ENCODE data around the gene REEP5.

REEP5 gene

GRCh38 chr5:112929336-112930081 is 7.5 kb upstream of the REEP5 start:
- no peaks in the 10 kb centered on the region for H3K27me3 ChIP-seq (replicated peaks; ENCODE audit: control insufficient read depth, insufficient read depth, low read length)
- no peak overlapping the region for H3K9ac ChIP-seq (ENCODE audit: low read length)
- no peaks in the 10 kb centered on the region for H3K36me3 ChIP-seq (ENCODE audit: control insufficient read depth, insufficient read depth, low read length, severe bottlenecking)
- no peak overlapping the region for H3K4me3 ChIP-seq (ENCODE audit: low read length)
- peaks cover 9% of the 10 kb centered on the region for H3K4me1 ChIP-seq (ENCODE audit: control insufficient read depth, insufficient read depth, low read length)
- H3K9me3 ChIP-seq (ENCODE audit: control insufficient read depth, low read length): no peaks in the 10 kb centered on the region
- no peak for DNase-seq (ENCODE audit: low read depth)

GRCh38 chr5:112923988-112924387 is 2.0 kb upstream of the REEP5 start:
- Histone ChIP-seq H3K9me3 (ENCODE audit: control insufficient read depth, low read length) (no peaks in the 10 kb centered on the region), H3K36me3 (ENCODE audit: control insufficient read depth, insufficient read depth, low read length, severe bottlenecking) (peaks cover 11% of the 10 kb centered on the region), H3K27me3 (replicated peaks; ENCODE audit: control insufficient read depth, insufficient read depth, low read length) (no peaks in the 10 kb centered on the region), H3K4me1 (ENCODE audit: control insufficient read depth, insufficient read depth, low read length) (peaks cover 17% of the 10 kb centered on the region), H3K9ac (ENCODE audit: low read length) (no peak overlapping the region), H3K4me3 (ENCODE audit: low read length) (no peak overlapping the region)
- DNase-seq (ENCODE audit: low read depth): no peak

DNA sequence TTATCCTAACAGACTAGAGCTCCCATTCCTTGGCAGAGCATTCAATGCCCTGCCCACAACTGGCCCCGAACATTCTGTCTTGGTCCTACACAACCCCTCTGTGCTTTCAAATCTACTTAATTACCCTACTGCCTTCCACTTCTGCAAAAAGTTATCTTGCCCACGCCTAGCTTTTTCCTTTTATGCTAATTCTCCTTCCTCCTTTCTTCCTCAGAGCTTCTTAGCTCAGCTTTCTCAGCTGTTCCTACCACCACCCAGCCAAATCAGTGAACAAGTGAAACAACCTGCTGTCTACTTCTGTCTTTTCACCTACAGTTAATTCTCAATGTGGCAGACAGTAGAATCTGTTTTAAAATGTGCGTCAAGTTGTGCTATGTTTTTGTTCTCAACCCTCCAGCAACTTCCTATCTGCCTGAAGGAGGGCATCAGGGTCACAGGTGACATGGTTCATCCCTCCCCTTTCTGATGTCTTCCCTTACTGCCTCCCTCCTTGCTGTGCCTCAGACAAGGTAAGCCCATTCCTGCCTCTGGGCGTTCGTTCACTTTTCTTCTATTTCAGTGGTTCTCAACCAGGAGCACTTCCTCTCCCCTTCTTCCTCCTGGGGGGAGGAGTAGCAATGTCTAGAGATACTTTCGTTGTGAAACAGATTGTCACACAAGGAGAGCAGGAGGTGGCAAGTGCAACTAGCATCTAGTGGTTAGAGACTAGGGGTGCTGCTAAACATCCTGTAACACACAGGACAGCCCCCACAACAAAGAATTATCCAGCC is 1.3 kb upstream of the REEP5 start:
- Histone ChIP-seq H3K9me3 (ENCODE audit: control insufficient read depth, low read length) (no peaks in the 10 kb centered on the region), H3K27me3 (replicated peaks; ENCODE audit: control insufficient read depth, insufficient read depth, low read length) (no peaks in the 10 kb centered on the region), H3K4me1 (ENCODE audit: control insufficient read depth, insufficient read depth, low read length) (peaks cover 21% of the 10 kb centered on the region), H3K9ac (ENCODE audit: low read length) (no peak overlapping the region), H3K36me3 (ENCODE audit: control insufficient read depth, insufficient read depth, low read length, severe bottlenecking) (peaks cover 17% of the 10 kb centered on the region), H3K4me3 (ENCODE audit: low read length) (peak overlapping the region; percentile 92)
- DNase-seq (ENCODE audit: low read depth): no peak

DNA sequence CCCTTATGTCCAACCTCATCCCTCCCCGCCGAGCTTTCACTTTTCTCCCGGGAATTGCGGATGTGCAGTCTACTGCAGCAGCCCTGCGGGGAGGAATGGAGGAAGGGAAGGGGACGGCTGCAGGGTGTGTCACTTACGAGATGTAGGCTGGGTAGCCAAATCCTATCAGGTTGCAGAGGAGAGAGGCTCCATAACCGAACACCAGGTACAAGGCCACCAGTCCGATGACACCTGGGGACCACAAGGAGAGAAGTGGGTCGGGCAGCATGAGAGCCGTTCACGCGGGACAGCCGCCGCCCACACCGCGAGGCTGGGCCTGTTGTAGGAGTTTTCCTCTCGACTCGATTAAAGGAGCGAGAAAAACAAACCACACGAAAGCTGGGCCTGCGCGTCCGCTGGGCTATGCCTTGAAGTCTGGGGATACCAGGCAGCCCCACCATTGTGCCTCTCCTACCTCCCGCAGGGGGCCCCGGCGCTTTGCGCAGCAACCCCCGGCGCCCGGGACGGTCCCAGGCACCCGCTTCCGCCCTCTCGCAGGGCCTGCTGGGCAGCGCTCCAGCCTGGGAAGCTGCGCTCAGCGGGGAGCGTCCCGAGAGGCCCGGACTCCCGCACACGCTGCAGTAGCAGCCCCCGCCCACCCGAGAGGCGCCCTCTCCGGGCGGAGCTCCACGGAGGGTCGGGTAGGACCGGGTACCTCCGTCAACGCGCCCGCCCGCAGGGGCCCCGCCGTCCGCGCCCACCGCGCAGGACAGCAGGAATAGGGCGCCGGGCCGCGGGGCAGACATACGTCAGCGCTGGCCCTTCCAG is 798 bp downstream of the REEP5 start:
- peak; percentile 88 for DNase-seq (ENCODE audit: low read depth)
- Histone ChIP-seq H3K36me3 (ENCODE audit: control insufficient read depth, insufficient read depth, low read length, severe bottlenecking) (peaks cover 38% of the 10 kb centered on the region), H3K4me3 (ENCODE audit: low read length) (peak overlapping the region; percentile 92), H3K9me3 (ENCODE audit: control insufficient read depth, low read length) (no peaks in the 10 kb centered on the region), H3K27me3 (replicated peaks; ENCODE audit: control insufficient read depth, insufficient read depth, low read length) (no peaks in the 10 kb centered on the region), H3K9ac (ENCODE audit: low read length) (peak overlapping the region; percentile 99), H3K4me1 (ENCODE audit: control insufficient read depth, insufficient read depth, low read length) (peaks cover 28% of the 10 kb centered on the region)

DNA sequence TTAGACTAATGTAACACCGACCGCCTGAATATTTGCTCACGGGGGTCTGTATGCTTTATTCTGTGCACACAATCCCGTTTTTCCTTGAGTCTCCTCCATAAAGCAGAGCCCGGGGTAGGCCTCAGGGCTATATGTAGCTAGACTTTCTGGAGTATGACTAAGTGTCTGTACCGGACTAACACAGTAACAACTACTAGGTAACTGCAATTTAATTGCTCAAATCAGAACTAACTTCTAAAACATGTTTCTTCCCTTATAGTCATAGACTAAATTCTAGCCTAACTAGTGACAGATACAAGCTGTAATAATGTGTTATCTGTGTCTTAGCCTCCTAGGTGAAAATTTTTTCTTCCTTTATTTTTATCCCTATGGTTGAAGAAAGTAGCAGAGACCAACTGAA is 2.1 kb downstream of the REEP5 start:
- peaks cover 46% of the 10 kb centered on the region for H3K36me3 ChIP-seq (ENCODE audit: control insufficient read depth, insufficient read depth, low read length, severe bottlenecking)
- H3K27me3 ChIP-seq (replicated peaks; ENCODE audit: control insufficient read depth, insufficient read depth, low read length): no peaks in the 10 kb centered on the region
- peak overlapping the region; percentile 92 for H3K4me3 ChIP-seq (ENCODE audit: low read length)

DNA sequence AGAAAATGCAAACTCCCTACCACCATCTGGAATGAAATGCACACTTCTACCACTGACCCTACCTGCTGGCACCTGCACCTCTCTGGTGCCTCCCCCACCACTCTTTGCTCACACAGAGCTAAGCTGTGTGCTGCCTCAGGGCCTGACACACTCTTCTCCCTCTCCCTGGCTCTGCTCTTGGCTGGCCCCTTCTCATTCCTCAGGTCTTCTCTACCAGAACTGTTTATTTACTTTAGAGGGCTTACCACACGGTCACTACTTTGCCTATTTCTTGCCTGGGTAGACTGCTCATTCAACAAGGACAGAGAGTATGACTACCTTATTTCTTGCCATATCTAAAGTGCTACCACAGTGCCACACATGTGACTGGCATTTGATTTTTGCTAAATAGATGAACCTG is 3.3 kb downstream of the REEP5 start:
- Histone ChIP-seq H3K27me3 (replicated peaks; ENCODE audit: control insufficient read depth, insufficient read depth, low read length) (no peaks in the 10 kb centered on the region), H3K36me3 (ENCODE audit: control insufficient read depth, insufficient read depth, low read length, severe bottlenecking) (peaks cover 57% of the 10 kb centered on the region), H3K9ac (ENCODE audit: low read length) (no peak overlapping the region), H3K4me3 (ENCODE audit: low read length) (no peak overlapping the region), H3K9me3 (ENCODE audit: control insufficient read depth, low read length) (no peaks in the 10 kb centered on the region), H3K4me1 (ENCODE audit: control insufficient read depth, insufficient read depth, low read length) (peaks cover 41% of the 10 kb centered on the region)
- peak; percentile 47 for DNase-seq (ENCODE audit: low read depth)

More for the DNA sequence above, 2.1 kb downstream of the REEP5 start:
- Histone ChIP-seq H3K9me3 (ENCODE audit: control insufficient read depth, low read length) (no peaks in the 10 kb centered on the region), H3K4me1 (ENCODE audit: control insufficient read depth, insufficient read depth, low read length) (peaks cover 34% of the 10 kb centered on the region), H3K9ac (ENCODE audit: low read length) (peak overlapping the region; percentile 99)
- no peak for DNase-seq (ENCODE audit: low read depth)

- no peak overlapping the region for H3K9ac ChIP-seq (ENCODE audit: low read length)
- no peaks in the 10 kb centered on the region for H3K9me3 ChIP-seq (ENCODE audit: control insufficient read depth, low read length)
- no peak overlapping the region for H3K4me3 ChIP-seq (ENCODE audit: low read length)
- peaks cover 43% of the 10 kb centered on the region for H3K4me1 ChIP-seq (ENCODE audit: control insufficient read depth, insufficient read depth, low read length)
- H3K27me3 ChIP-seq (replicated peaks; ENCODE audit: control insufficient read depth, insufficient read depth, low read length): no peaks in the 10 kb centered on the region
- H3K36me3 ChIP-seq (ENCODE audit: control insufficient read depth, insufficient read depth, low read length, severe bottlenecking): peaks cover 58% of the 10 kb centered on the region
- DNase-seq (ENCODE audit: low read depth): no peak
These were observed 3.9 kb downstream of the REEP5 start for GRCh38 chr5:112918136-112918535.

- DNase-seq (ENCODE audit: low read depth): no peak
- no peaks in the 10 kb centered on the region for H3K9me3 ChIP-seq (ENCODE audit: control insufficient read depth, low read length)
- H3K4me3 ChIP-seq (ENCODE audit: low read length): no peak overlapping the region
- H3K4me1 ChIP-seq (ENCODE audit: control insufficient read depth, insufficient read depth, low read length): peaks cover 42% of the 10 kb centered on the region
- H3K9ac ChIP-seq (ENCODE audit: low read length): no peak overlapping the region
- H3K27me3 ChIP-seq (replicated peaks; ENCODE audit: control insufficient read depth, insufficient read depth, low read length): no peaks in the 10 kb centered on the region
- H3K36me3 ChIP-seq (ENCODE audit: control insufficient read depth, insufficient read depth, low read length, severe bottlenecking): peaks cover 58% of the 10 kb centered on the region
These were observed 4.5 kb downstream of the REEP5 start for GRCh38 chr5:112917453-112917995.

DNA sequence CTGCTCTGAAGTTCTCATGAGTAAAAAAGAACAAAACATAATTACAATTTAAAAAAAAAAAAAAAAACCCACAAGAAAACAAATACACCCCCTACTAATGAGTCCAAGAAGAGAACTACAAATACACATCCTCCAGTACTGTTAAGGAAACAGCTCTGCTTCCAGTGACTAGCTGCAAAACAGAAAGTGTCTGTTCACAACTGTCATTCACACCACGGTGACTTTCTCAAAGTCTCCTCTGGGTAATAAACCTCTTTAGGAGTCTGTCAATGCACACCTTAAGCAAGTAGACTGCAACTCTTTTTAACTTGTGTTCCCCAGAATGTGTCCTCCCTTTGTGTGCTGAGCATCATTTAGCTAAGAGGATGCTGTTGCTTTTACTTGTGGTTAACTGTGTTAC is 6.2 kb downstream of the REEP5 start:
- peaks cover 65% of the 10 kb centered on the region for H3K36me3 ChIP-seq (ENCODE audit: control insufficient read depth, insufficient read depth, low read length, severe bottlenecking)
- no peak overlapping the region for H3K4me3 ChIP-seq (ENCODE audit: low read length)
- peaks cover 44% of the 10 kb centered on the region for H3K4me1 ChIP-seq (ENCODE audit: control insufficient read depth, insufficient read depth, low read length)
- no peaks in the 10 kb centered on the region for H3K9me3 ChIP-seq (ENCODE audit: control insufficient read depth, low read length)
- no peaks in the 10 kb centered on the region for H3K27me3 ChIP-seq (replicated peaks; ENCODE audit: control insufficient read depth, insufficient read depth, low read length)
- H3K9ac ChIP-seq (ENCODE audit: low read length): no peak overlapping the region
- DNase-seq (ENCODE audit: low read depth): no peak

DNA sequence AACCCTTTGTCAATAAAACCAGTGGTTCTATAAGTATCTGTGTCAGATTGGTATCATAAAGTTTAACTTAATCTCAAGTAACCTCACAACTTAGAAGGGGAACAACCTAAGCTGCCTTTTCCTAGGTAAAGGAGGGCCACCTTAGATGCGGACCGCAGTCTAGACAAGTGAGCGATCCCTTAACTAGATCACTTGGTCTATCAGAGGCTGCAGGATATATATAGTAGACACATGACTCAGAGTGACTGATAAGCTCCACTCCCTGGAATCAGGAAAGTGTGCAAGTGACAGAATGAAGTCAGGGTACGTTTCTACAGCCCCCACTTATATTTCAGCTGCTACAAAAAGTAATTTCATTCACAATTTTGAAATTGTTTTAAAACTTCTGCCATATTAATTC is 7.4 kb downstream of the REEP5 start:
- H3K27me3 ChIP-seq (replicated peaks; ENCODE audit: control insufficient read depth, insufficient read depth, low read length): no peaks in the 10 kb centered on the region
- no peaks in the 10 kb centered on the region for H3K9me3 ChIP-seq (ENCODE audit: control insufficient read depth, low read length)
- peaks cover 73% of the 10 kb centered on the region for H3K36me3 ChIP-seq (ENCODE audit: control insufficient read depth, insufficient read depth, low read length, severe bottlenecking)
- DNase-seq (ENCODE audit: low read depth): peak; percentile 19
- no peak overlapping the region for H3K9ac ChIP-seq (ENCODE audit: low read length)
- H3K4me3 ChIP-seq (ENCODE audit: low read length): no peak overlapping the region
- peaks cover 37% of the 10 kb centered on the region for H3K4me1 ChIP-seq (ENCODE audit: control insufficient read depth, insufficient read depth, low read length)

DNA sequence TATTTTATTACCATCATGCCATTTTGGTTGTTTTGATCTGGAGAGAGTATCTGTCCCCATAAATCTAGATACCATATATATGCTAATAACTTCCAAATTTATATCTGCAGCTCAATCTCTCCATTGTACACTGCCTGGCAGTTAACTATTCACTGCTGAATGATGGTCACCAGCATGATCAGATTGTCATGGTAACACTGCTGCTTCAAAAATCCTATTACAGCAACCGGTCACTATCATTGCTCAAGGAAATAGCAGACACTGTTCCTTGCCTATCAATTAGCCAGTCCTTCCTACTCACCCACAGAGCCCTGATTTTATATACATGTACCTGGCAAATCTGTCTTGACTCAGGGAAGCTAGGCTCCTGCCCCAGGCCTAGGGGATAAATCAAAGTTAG is 11.5 kb downstream of the REEP5 start:
- Histone ChIP-seq H3K4me3 (ENCODE audit: low read length) (no peak overlapping the region), H3K4me1 (ENCODE audit: control insufficient read depth, insufficient read depth, low read length) (peaks cover 26% of the 10 kb centered on the region), H3K9me3 (ENCODE audit: control insufficient read depth, low read length) (no peaks in the 10 kb centered on the region), H3K27me3 (replicated peaks; ENCODE audit: control insufficient read depth, insufficient read depth, low read length) (no peaks in the 10 kb centered on the region), H3K36me3 (ENCODE audit: control insufficient read depth, insufficient read depth, low read length, severe bottlenecking) (peaks cover 58% of the 10 kb centered on the region), H3K9ac (ENCODE audit: low read length) (no peak overlapping the region)
- no peak for DNase-seq (ENCODE audit: low read depth)

All from adipocyte (in vitro differentiated cells).